SU-DHL-6 (cell line): ENCODE data around the gene OR1L6.

Experiments
- H2AFZ ChIP-seq: fragments of 200-600 bp; sonication (generic); 2 replicates; pipeline ENCODE4 v1.6.1; 2014; ENCODE audit warnings: low read depth, mild to moderate bottlenecking, moderate library complexity, mixed read lengths, antibody characterized with exemption, low read length; ENCODE audit not compliant: severe bottlenecking
- H3F3A ChIP-seq: fragments of 200-600 bp; shearing (Covaris generic); 2 replicates; pipeline ENCODE4 v1.6.0; 2016; ENCODE audit warnings: antibody characterized with exemption, mild to moderate bottlenecking; ENCODE audit not compliant: insufficient read depth
- H3K27ac ChIP-seq: fragments of 200-600 bp; sonication (generic); 2 replicates; pipeline ENCODE4 v1.5.1; 2016; ENCODE audit warnings: low read depth, mild to moderate bottlenecking, low read length, moderate library complexity, mixed read lengths
- H3K27me3 ChIP-seq: fragments of 200-600 bp; sonication (generic), shearing (Covaris generic); 2 replicates; pipeline ENCODE4 v1.6.0; 2014; ENCODE audit warnings: mild to moderate bottlenecking, low read length
- H3K36me3 ChIP-seq: fragments of 200-600 bp; sonication (generic); 2 replicates; pipeline ENCODE4 v1.6.1; 2014; ENCODE audit warnings: mild to moderate bottlenecking, low read length, mixed read lengths
- H3K4me2 ChIP-seq: fragments of 300-600, 200-600 bp; shearing (Covaris generic), sonication (generic); 2 replicates; pipeline ENCODE4 v1.6.0; 2014; ENCODE audit warnings: low read length, low read depth, mild to moderate bottlenecking; ENCODE audit not compliant: poor library complexity, severe bottlenecking
- H3K4me3 ChIP-seq: fragments of 200-600 bp; sonication (generic); 2 replicates; pipeline ENCODE4 v1.5.1; 2014; ENCODE audit warnings: antibody characterized with exemption, low read length, mild to moderate bottlenecking, mixed read lengths; ENCODE audit not compliant: insufficient read depth, poor library complexity, severe bottlenecking
- H3K79me2 ChIP-seq: fragments of 200-600 bp; sonication (generic); 2 replicates; pipeline ENCODE4 v1.6.1; 2014; ENCODE audit warnings: mild to moderate bottlenecking, low read length, moderate library complexity; ENCODE audit not compliant: insufficient read depth
- H3K9ac ChIP-seq: fragments of 200-600 bp; sonication (generic); 2 replicates; pipeline ENCODE4 v1.7.0; 2014; ENCODE audit warnings: mild to moderate bottlenecking, low read length
- H3K9me2 ChIP-seq: fragments of 200-600 bp; sonication (generic); replicated peaks from 2 replicates; pipeline ENCODE4 v1.6.1; 2014; ENCODE audit warnings: low read length; ENCODE audit not compliant: insufficient read depth
- H3K9me3 ChIP-seq: fragments of 200-600 bp; sonication (generic); 2 replicates; pipeline ENCODE4 v1.6.1; 2014; ENCODE audit warnings: low read length, mixed read lengths; ENCODE audit not compliant: insufficient read depth
- H4K20me1 ChIP-seq: fragments of 200-600 bp; sonication (generic); 2 replicates; pipeline ENCODE4 v1.6.1; 2014; ENCODE audit warnings: low read depth, mild to moderate bottlenecking, antibody characterized with exemption, low read length, moderate library complexity, mixed read lengths
- CTCF ChIP-seq: fragments of 200-600 bp; sonication (generic); IDR thresholded peaks from one replicate; pipeline ENCODE4 v1.5.1; 2017; ENCODE audit warnings: antibody characterized with exemption, mild to moderate bottlenecking, low read length, moderate library complexity; ENCODE audit not compliant: insufficient read depth, poor library complexity, severe bottlenecking
- EZH2phosphoT487 ChIP-seq: fragments of 200-600 bp; sonication (generic), shearing (Covaris generic); conservative IDR thresholded peaks from 2 replicates; pipeline ENCODE4 v1.6.1; 2018; ENCODE audit warnings: mild to moderate bottlenecking, antibody characterized with exemption, low read length, moderate library complexity, mixed read lengths

OR1L6 gene

GRCh38 chr9:122791872-122792669 is 50.0 kb downstream of the OR1L6 start:
- H3K4me2 ChIP-seq, result no peak overlapping the region
- H3K27me3 ChIP-seq, result no peaks in the 10 kb centered on the region; the same call in 1 of the 2 replicates
- H3K9me2 ChIP-seq, result no peaks in the 10 kb centered on the region
- H3F3A ChIP-seq, result no peaks in the 10 kb centered on the region
- H2AFZ ChIP-seq, result no peak overlapping the region
- no peak overlapping the region for H3K27ac ChIP-seq
- TF ChIP-seq EZH2phosphoT487, result no peak
- H3K9me3 ChIP-seq, result no peaks in the 10 kb centered on the region
- H3K9ac ChIP-seq, result no peak overlapping the region
- H3K36me3 ChIP-seq, result no peaks in the 10 kb centered on the region
- H3K79me2 ChIP-seq, result no peaks in the 10 kb centered on the region
- H3K4me3 ChIP-seq, result no peak overlapping the region
- H4K20me1 ChIP-seq, result no peaks in the 10 kb centered on the region

GRCh38 chr9:122797316-122798063 is 55.4 kb downstream of the OR1L6 start:
- H3K27me3 ChIP-seq, result no peaks in the 10 kb centered on the region
- H3F3A ChIP-seq, result no peaks in the 10 kb centered on the region
- no peaks in the 10 kb centered on the region for H3K79me2 ChIP-seq
- H3K9me3 ChIP-seq, result no peaks in the 10 kb centered on the region
- no peaks in the 10 kb centered on the region for H4K20me1 ChIP-seq
- H3K4me3 ChIP-seq, result no peak overlapping the region
- H2AFZ ChIP-seq, result no peak overlapping the region
- no peak overlapping the region for H3K27ac ChIP-seq
- no peak for TF ChIP-seq CTCF
- no peak for TF ChIP-seq EZH2phosphoT487
- no peak overlapping the region for H3K9ac ChIP-seq
- no peaks in the 10 kb centered on the region for H3K36me3 ChIP-seq
- no peak overlapping the region for H3K4me2 ChIP-seq
- no peaks in the 10 kb centered on the region for H3K9me2 ChIP-seq
